Measurements from ENCODE around the gene CIAO3. TPM values are rescaled to one million over a fixed set of nuclear protein-coding genes. Genes with fewer than 3 reads are reported as not detected.

The CIAO3 gene
- total RNA-seq, 1 experiment from 2014 or later = 21.9 TPM

DNA sequence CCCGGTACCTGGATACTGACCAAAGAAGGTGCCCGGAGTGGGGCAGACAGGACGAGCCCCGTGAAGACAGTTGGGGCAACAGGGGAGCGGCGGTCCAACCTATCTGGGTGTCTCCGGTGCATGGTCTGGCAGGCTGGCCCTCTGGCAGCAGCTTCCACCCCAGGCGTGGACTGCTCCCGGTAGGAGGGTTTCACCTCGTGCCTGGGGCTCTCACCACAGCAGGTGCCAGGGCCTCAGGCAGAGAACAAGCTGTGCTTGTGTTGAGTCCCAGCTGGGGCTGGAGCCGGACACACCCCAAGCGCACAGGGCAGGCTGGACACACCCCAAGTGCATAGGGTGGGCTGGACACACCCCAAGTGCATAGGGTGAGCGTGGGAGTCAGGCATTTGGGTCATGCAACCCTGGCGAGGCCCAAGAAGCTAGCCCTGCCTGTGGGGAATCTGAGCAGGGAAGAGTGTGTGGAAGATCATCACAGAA is 33.7 kb downstream of the CIAO3 start:
- no CpG with 5 or more reads among the region's 14 CpGs for WGBS (ENCODE audit: extremely low coverage, insufficient read length, low lambda C conversion rate)
- Histone ChIP-seq H2AK5ac (ENCODE audit: insufficient read length, low read length) (no peak overlapping the region), H3K4me1 (ENCODE audit: insufficient read depth, low read length) (no peaks in the 10 kb centered on the region), H3K23me2 (ENCODE audit: insufficient read length, low read depth, low read length, poor library complexity, severe bottlenecking) (peaks cover 4% of the 10 kb centered on the region), H2BK20ac (ENCODE audit: low read depth, low read length, poor library complexity, severe bottlenecking) (no peak overlapping the region), H4K20me1 (ENCODE audit: control insufficient read depth, insufficient read depth, insufficient read length) (no peaks in the 10 kb centered on the region), H3K23ac (ENCODE audit: insufficient read length, low read depth, low read length) (no peak overlapping the region), H2AFZ (ENCODE audit: low read length) (no peak overlapping the region), H3K9ac (ENCODE audit: extremely low read depth, insufficient read length, low read length) (no peak overlapping the region), H2BK5ac (ENCODE audit: insufficient read length, low read length) (no peak overlapping the region), H3K18ac (ENCODE audit: insufficient read length, low read depth, low read length) (no peak overlapping the region), H4K91ac (ENCODE audit: insufficient read length, low read depth, low read length) (no peak overlapping the region), H3K79me1 (ENCODE audit: insufficient read depth, low read depth, low read length, poor library complexity, severe bottlenecking) (no peaks in the 10 kb centered on the region), H3K9me3 (ENCODE audit: control insufficient read depth, low read depth, low read length) (no peaks in the 10 kb centered on the region), H2BK15ac (ENCODE audit: low read depth, low read length) (no peak overlapping the region), H3K14ac (ENCODE audit: insufficient read depth, low read length) (no peak overlapping the region), H4K5ac (ENCODE audit: insufficient read length, low read depth, low read length) (no peak overlapping the region), H3K27ac (ENCODE audit: insufficient read length, low read depth, low read length) (no peak overlapping the region), H3K4ac (ENCODE audit: low read depth, low read length) (no peak overlapping the region), H2BK12ac (ENCODE audit: insufficient read length, low read depth, low read length) (no peak overlapping the region), H4K8ac (replicated peaks; ENCODE audit: insufficient read length, low read depth, low read length) (no peak overlapping the region), H3K27me3 (ENCODE audit: insufficient read depth, low read length) (peaks cover 39% of the 10 kb centered on the region; the same call in 1 of the 2 replicates), H3K56ac (ENCODE audit: insufficient read length, low read depth, low read length) (no peak overlapping the region), H2BK120ac (ENCODE audit: low read depth, low read length, poor library complexity, severe bottlenecking) (no peak overlapping the region), H3K4me2 (ENCODE audit: insufficient read depth, insufficient read length, low read length) (peak overlapping the region; percentile 49), H3K79me2 (ENCODE audit: insufficient read depth, low read length) (no peaks in the 10 kb centered on the region), H3T11ph (ENCODE audit: low read length) (no peak overlapping the region)
- TF ChIP-seq, protein P1, sequence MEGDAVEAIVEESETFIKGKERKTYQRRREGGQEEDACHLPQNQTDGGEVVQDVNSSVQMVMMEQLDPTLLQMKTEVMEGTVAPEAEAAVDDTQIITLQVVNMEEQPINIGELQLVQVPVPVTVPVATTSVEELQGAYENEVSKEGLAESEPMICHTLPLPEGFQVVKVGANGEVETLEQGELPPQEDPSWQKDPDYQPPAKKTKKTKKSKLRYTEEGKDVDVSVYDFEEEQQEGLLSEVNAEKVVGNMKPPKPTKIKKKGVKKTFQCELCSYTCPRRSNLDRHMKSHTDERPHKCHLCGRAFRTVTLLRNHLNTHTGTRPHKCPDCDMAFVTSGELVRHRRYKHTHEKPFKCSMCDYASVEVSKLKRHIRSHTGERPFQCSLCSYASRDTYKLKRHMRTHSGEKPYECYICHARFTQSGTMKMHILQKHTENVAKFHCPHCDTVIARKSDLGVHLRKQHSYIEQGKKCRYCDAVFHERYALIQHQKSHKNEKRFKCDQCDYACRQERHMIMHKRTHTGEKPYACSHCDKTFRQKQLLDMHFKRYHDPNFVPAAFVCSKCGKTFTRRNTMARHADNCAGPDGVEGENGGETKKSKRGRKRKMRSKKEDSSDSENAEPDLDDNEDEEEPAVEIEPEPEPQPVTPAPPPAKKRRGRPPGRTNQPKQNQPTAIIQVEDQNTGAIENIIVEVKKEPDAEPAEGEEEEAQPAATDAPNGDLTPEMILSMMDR (conservative IDR thresholded peaks at IDR 0.05) = no peak
- peaks cover 0 to 3% (median 0%) of the 10 kb centered on the region in 3 experiments; a peak in 2 of 7 replicates for H3K36me3 Mint-ChIP-seq (ENCODE audit: insufficient read depth in 1 of 3, low read depth in 3 of 3)
- peak overlapping the region in 1 of 2 experiments; percentile 79; a peak in 3 of 5 replicates for H3K4me3 Mint-ChIP-seq
- peaks cover 0 to 2% of the 10 kb centered on the region in 2 experiments; a peak in 2 of 5 replicates for H3K9me3 Mint-ChIP-seq
- no peak for DNase-seq
- H3K27ac Mint-ChIP-seq = no peak overlapping the region
- H3K4me1 Mint-ChIP-seq = peaks cover 0 to 7% of the 10 kb centered on the region in 2 experiments; a peak in 1 of 4 replicates
- H3K27me3 Mint-ChIP-seq (ENCODE audit: low read depth) = peaks cover 83% of the 10 kb centered on the region

Data from H9 (cell line).